HepG2 (cell line): ENCODE measurements around the gene TMEM131L. TPM values are rescaled to one million over a fixed set of nuclear protein-coding genes. Genes with fewer than 3 reads are reported as not detected.

ENCODE experiments used
- ATAC-seq: fragments of 200-7000 bp; cut with Tn5 transposase; 3 replicates; pipeline ENCODE4 v1.9.1; 2020; ENCODE audit warnings: mild to moderate bottlenecking, moderate library complexity
- BruUV-seq: library from RNA; stranded (reverse); fragments of 400-500 nt; replicated peaks from 2 replicates; lab custom pipeline; 2021; lab: Mats Ljungman, UMichigan
- CTCF ChIA-PET: fragments of 300-600 bp; formaldehyde crosslinking; extraction: SDS; loops from one replicate; lab custom pipeline; 2021; ENCODE audit warnings: low total read pairs, inconsistent platforms, low intra/inter-chr PET ratio; lab: Yijun Ruan, JAX
- POLR2A ChIA-PET: fragments of 350-600 bp; sonication (Branson Sonifier 250); formaldehyde crosslinking; loops from one replicate; lab custom pipeline; 2020; ENCODE audit warnings: antibody characterized with exemption, inconsistent platforms; lab: Yijun Ruan, JAX
- DNase-seq: peaks from one replicate; pipeline ENCODE4 v3.0.0-alpha.2; 2015; ENCODE audit warnings: low spot score
- FAIRE-seq: peaks from 3 replicates; lab custom pipeline; 2011; peaks lifted over from hg19 to GRCh38; lab: Jason Lieb, UNC
- H2AFZ ChIP-seq: one replicate; pipeline ENCODE4 v1.6.1; 2011; ENCODE audit warnings: low read length, inconsistent platforms
- H3K27ac ChIP-seq: fragments of 300-600 bp; 3 replicates; pipeline ENCODE4 v1.8.0; 2011; ENCODE audit warnings: mixed run types, mild to moderate bottlenecking, mixed read lengths, low read length, inconsistent platforms; ENCODE audit not compliant: insufficient read depth; ENCODE audit errors: extremely low read length
- H3K27me3 ChIP-seq, 2 experiments: fragments of 200-600 bp in 1 of 2; 2 replicates in 1 of 2; 3 replicates in 1 of 2; pipeline versions ENCODE4 v1.6.0 to v1.8.0; 2011; ENCODE audit warnings: low read length in 2 of 2, mild to moderate bottlenecking in 2 of 2, moderate library complexity in 2 of 2, inconsistent platforms in 1 of 2; ENCODE audit not compliant: insufficient read depth in 2 of 2, control insufficient read depth in 1 of 2
- H3K36me3 ChIP-seq, 2 experiments: fragments of 200-600 bp in 1 of 2; replicated peaks in 1 of 2; 2 replicates in 1 of 2; 3 replicates in 1 of 2; pipeline versions ENCODE4 v1.5.1 to v1.8.0; 2011; ENCODE audit warnings: low read length in 2 of 2, inconsistent platforms in 1 of 2; ENCODE audit not compliant: insufficient read depth in 2 of 2, control insufficient read depth in 1 of 2
- H3K4me1 ChIP-seq: 2 replicates; pipeline ENCODE4 v1.5.1; 2012; ENCODE audit warnings: low read length, inconsistent platforms; ENCODE audit not compliant: insufficient read depth
- H3K4me2 ChIP-seq: 2 replicates; pipeline ENCODE4 v1.6.0; 2011; ENCODE audit warnings: low read depth, low read length, inconsistent platforms
- H3K4me3 ChIP-seq, 3 experiments: fragments of 200-600 bp in 1 of 3; sonication (generic), shearing (Covaris generic) in 1 of 3; replicated peaks in 1 of 3; 2 replicates each; pipeline ENCODE4 v1.5.1; 2011 to 2016; ENCODE audit warnings: low read length in 3 of 3, inconsistent platforms in 2 of 3, low read depth in 2 of 3, mild to moderate bottlenecking in 2 of 3, control low read depth in 1 of 3, mixed read lengths in 1 of 3; ENCODE audit not compliant: insufficient read depth in 1 of 3
- H3K79me2 ChIP-seq: one replicate; pipeline ENCODE4 v1.6.1; 2011; ENCODE audit warnings: low read length, inconsistent platforms; ENCODE audit not compliant: insufficient read depth
- H3K9ac ChIP-seq: 2 replicates; pipeline ENCODE4 v1.6.0; 2011; ENCODE audit warnings: mild to moderate bottlenecking, low read depth, low read length, inconsistent platforms; ENCODE audit not compliant: insufficient read depth
- H3K9me3 ChIP-seq: 2 replicates; pipeline ENCODE4 v1.5.1; 2012; ENCODE audit warnings: mild to moderate bottlenecking, low read length
- H4K20me1 ChIP-seq: 2 replicates; pipeline ENCODE4 v1.6.0; 2011; ENCODE audit warnings: inconsistent platforms, mild to moderate bottlenecking, low read length, moderate library complexity; ENCODE audit not compliant: insufficient read depth
- CCDC6 ChIP-seq: sonication (generic); formaldehyde crosslinking; IDR thresholded peaks from 2 replicates; pipeline ENCODE4 v1.8.1; 2022; ENCODE audit warnings: mild to moderate bottlenecking, missing genetic modification reagents, moderate library complexity
- HNRNPUL1 ChIP-seq: fragments of 200-400 bp; formaldehyde crosslinking; IDR thresholded peaks from 2 replicates; pipeline ENCODE4 v1.6.1; 2017; ENCODE audit warnings: low read depth, mild to moderate bottlenecking, low read length, moderate library complexity
- NCOA2 ChIP-seq: sonication (generic); formaldehyde crosslinking; IDR thresholded peaks from 2 replicates; pipeline ENCODE4 v1.8.0; 2022; ENCODE audit warnings: inconsistent platforms
- RFX3 ChIP-seq: IDR thresholded peaks from 2 replicates; pipeline ENCODE4 v1.6.1; 2016; ENCODE audit warnings: missing biosample characterization, missing genetic modification reagents
- THAP7 ChIP-seq: sonication (generic); formaldehyde crosslinking; IDR thresholded peaks from 2 replicates; pipeline ENCODE4 v1.8.1; 2023; ENCODE audit warnings: mild to moderate bottlenecking, missing genetic modification reagents
- ZBTB25 ChIP-seq: IDR thresholded peaks from 2 replicates; pipeline ENCODE4 v1.6.1; 2018; ENCODE audit warnings: missing genetic modification reagents
- ZMYM2 ChIP-seq: sonication (generic); formaldehyde crosslinking; IDR thresholded peaks from 2 replicates; pipeline ENCODE4 v1.8.0; 2022; ENCODE audit warnings: mild to moderate bottlenecking, missing genetic modification reagents
- ZNF564 ChIP-seq: sonication (generic); formaldehyde crosslinking; IDR thresholded peaks from 2 replicates; pipeline ENCODE4 v1.8.1; 2023; ENCODE audit warnings: mild to moderate bottlenecking, missing genetic modification reagents
- ZNF7 ChIP-seq: IDR thresholded peaks from 2 replicates; pipeline ENCODE4 v1.6.1; 2016; ENCODE audit warnings: missing biosample characterization, missing genetic modification reagents
- ZNF720 ChIP-seq: sonication (generic); formaldehyde crosslinking; IDR thresholded peaks from 2 replicates; pipeline ENCODE4 v1.4.0; 2020; ENCODE audit warnings: missing genetic modification reagents
- WGBS: methylation state at CpG from one replicate; pipeline ENCODE4 v1.1.6; 2017; ENCODE audit warnings: low lambda C conversion rate; 5-methylcytosine and 5-hydroxymethylcytosine counted together
- in situ Hi-C: cut with HindIII; loops from 2 replicates; pipeline ENCODE4 v1.10.0; 2017; ENCODE audit warnings: low pct_unique_long_range_greater_than_20kb; ENCODE audit not compliant: extremely low pct_ligation_motif_present
- intact Hi-C: fragments of 100-400 bp; cut with micrococcal nuclease; formaldehyde crosslinking; loops from one replicate; pipeline ENCODE4 v1.10.0; 2022; ENCODE audit not compliant: unreplicated experiment
- polyA plus RNA-seq, 8 experiments: library from polyadenylated mRNA; depleted of rRNA in 3 of 8; stranded (reverse) in 7 of 8; unstranded in 1 of 8; fragments of >200 nt; fragmentation: Illumina TruSeq in 4 of 8; extraction: Trizol in 4 of 8; gene quantifications; 2 replicates each; pipeline versions ENCODE4 v1.2.1 to v1.2.3, GENCODE V29; 2011 to 2016; ENCODE audit warnings: low read depth in 4 of 8, missing spikeins in 1 of 8, mixed read lengths in 1 of 8; ENCODE audit not compliant: insufficient read depth in 1 of 8
- total RNA-seq, 5 experiments: library from RNA; depleted of rRNA; stranded (reverse); fragments of >200 nt; fragmentation: Illumina TruSeq; extraction: Trizol; gene quantifications; 2 replicates each; pipeline ENCODE4 v1.2.3, GENCODE V29; 2016; ENCODE audit warnings: low read depth in 1 of 5

TMEM131L gene
- total and polyA plus RNA-seq, 2 of the 13 experiments (the other 11 are each of a cell fraction or from before 2014, with no cell fraction given) = 2.2 to 4.5 TPM

DNA sequence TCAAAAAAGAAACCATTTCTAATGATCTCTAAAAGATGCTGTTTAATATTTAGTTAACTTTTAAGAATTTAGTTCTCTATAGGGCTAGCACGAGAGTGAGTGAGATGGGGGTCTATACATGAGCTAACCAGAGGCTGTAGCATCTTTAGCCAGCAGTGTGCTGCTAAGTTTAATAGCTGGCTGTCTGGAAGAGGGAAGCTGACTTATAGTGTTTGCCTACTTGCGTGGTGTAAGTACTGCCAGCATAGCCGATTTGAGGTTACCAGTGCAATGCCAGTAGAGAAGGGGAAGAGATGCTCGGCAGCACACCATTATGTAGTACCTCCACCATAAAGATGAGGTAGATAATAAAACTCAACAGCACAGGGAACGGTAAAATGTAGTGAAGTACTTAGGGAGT lies 47.1 kb upstream of the TMEM131L start (continued):
- TF ChIP-seq THAP7 (CRISPR knock-in tag) (no peak), ZNF720 (CRISPR knock-in tag) (no peak), NCOA2 (CRISPR knock-in tag) (no peak), ZMYM2 (CRISPR knock-in tag) (no peak), ZBTB25 (CRISPR knock-in tag) (no peak), HNRNPUL1 (no peak), ZNF564 (CRISPR knock-in tag) (no peak)
- TF ChIP-seq, all 625 proteins: peak for 0

- no peak overlapping the region for H3K9ac ChIP-seq
- no peaks in the 10 kb centered on the region for H3K79me2 ChIP-seq
- no peak for DNase-seq
- in situ Hi-C loops (no loop called here), intact Hi-C loops (no loop called here)
- H3K4me1 ChIP-seq = no peaks in the 10 kb centered on the region
- H4K20me1 ChIP-seq = no peaks in the 10 kb centered on the region
- no peak for ATAC-seq
- no peak overlapping the region for H2AFZ ChIP-seq
- FAIRE-seq = no peak
- POLR2A ChIA-PET = no interaction called here
- BruUV-seq = no TSS peak
- TF ChIP-seq RFX3 (CRISPR knock-in tag) (no peak), ZNF7 (no peak), CCDC6 (CRISPR knock-in tag) (no peak)
- TF ChIP-seq, all 625 proteins: peak for 0
- Histone ChIP-seq H3K27me3 (no peaks in the 10 kb centered on the region), H3K4me3 (no peak overlapping the region), H3K4me2 (no peak overlapping the region), H3K36me3 (no peaks in the 10 kb centered on the region), H3K27ac (no peak overlapping the region), H3K9me3 (no peaks in the 10 kb centered on the region)
- WGBS = 55% methylated on average over 9 of the region's 9 CpGs
- CTCF ChIA-PET = no interaction called here
Observed at GRCh38 chr4:153419673-153420278, 46.4 kb upstream of the TMEM131L start.
